WTC11 (cell line): ENCODE results near the gene BEND5.

Experiments used
- ATF2 ChIP-seq: sonication (generic); formaldehyde crosslinking; IDR thresholded peaks from 2 replicates; pipeline ENCODE4 v1.8.1; 2022; ENCODE audit warnings: low read depth, missing genetic modification reagents, borderline replicate concordance
- CTCF ChIP-seq: fragments of 200-600 bp; IDR thresholded peaks from 2 replicates; pipeline ENCODE4 v1.8.0; 2022; ENCODE audit warnings: antibody characterized with exemption

- no peak for TF ChIP-seq CTCF
- no peak for TF ChIP-seq ATF2 (CRISPR knock-in tag)
Measured at GRCh38 chr1:48753293-48753692, 23.4 kb downstream of the BEND5 start.
